GM19395 (cell line): ENCODE measurements around the gene KRT78.

Experiments
- ATAC-seq: cut with Tn5 transposase; IDR thresholded peaks from one replicate; pipeline ENCODE4 v1.9.1; 2021; ENCODE audit warnings: mild to moderate bottlenecking, moderate library complexity; ENCODE audit not compliant: unreplicated experiment

Gene KRT78

GRCh38 chr12:52826611-52827498, 21.9 kb downstream of the KRT78 start:
- no peak for ATAC-seq

GRCh38 chr12:52825961-52826360, 22.8 kb downstream of the KRT78 start:
- ATAC-seq, result no peak

GRCh38 chr12:52824741-52825410, 23.9 kb downstream of the KRT78 start:
- no peak for ATAC-seq

- no peak for ATAC-seq
Observed at GRCh38 chr12:52823761-52824450, 24.9 kb downstream of the KRT78 start.

GRCh38 chr12:52822771-52823510, 25.9 kb downstream of the KRT78 start:
- no peak for ATAC-seq

GRCh38 chr12:52821826-52822660, 26.8 kb downstream of the KRT78 start:
- ATAC-seq, result no peak

- ATAC-seq, result no peak
Observed at GRCh38 chr12:52821071-52821730, 27.6 kb downstream of the KRT78 start.

- ATAC-seq, result no peak
Observed at GRCh38 chr12:52820521-52820920, 28.3 kb downstream of the KRT78 start.

- ATAC-seq, result no peak
Observed at GRCh38 chr12:52819731-52820510, 28.9 kb downstream of the KRT78 start.

GRCh38 chr12:52818887-52819420, 29.8 kb downstream of the KRT78 start:
- no peak for ATAC-seq

GRCh38 chr12:52818388-52818787, 30.4 kb downstream of the KRT78 start:
- ATAC-seq, result no peak

GRCh38 chr12:52817699-52818238, 31.0 kb downstream of the KRT78 start:
- ATAC-seq, result no peak

GRCh38 chr12:52817003-52817698, 31.6 kb downstream of the KRT78 start:
- no peak for ATAC-seq

GRCh38 chr12:52815676-52816588, 32.9 kb downstream of the KRT78 start:
- no peak for ATAC-seq

- no peak for ATAC-seq
Observed at GRCh38 chr12:52815161-52815560, 33.6 kb downstream of the KRT78 start.

GRCh38 chr12:52814710-52815155, 34.1 kb downstream of the KRT78 start:
- no peak for ATAC-seq
